ENCODE data around the gene TMEM255B. TPM values are rescaled to one million over a fixed set of nuclear protein-coding genes. Genes with fewer than 3 reads are reported as not detected.

Gene TMEM255B
- total and polyA plus RNA-seq, 9 of the 15 experiments (the other 6 are each of a cell fraction or from before 2014, with no cell fraction given) = 0.01 to 0.75 (median 0.23) TPM

DNA sequence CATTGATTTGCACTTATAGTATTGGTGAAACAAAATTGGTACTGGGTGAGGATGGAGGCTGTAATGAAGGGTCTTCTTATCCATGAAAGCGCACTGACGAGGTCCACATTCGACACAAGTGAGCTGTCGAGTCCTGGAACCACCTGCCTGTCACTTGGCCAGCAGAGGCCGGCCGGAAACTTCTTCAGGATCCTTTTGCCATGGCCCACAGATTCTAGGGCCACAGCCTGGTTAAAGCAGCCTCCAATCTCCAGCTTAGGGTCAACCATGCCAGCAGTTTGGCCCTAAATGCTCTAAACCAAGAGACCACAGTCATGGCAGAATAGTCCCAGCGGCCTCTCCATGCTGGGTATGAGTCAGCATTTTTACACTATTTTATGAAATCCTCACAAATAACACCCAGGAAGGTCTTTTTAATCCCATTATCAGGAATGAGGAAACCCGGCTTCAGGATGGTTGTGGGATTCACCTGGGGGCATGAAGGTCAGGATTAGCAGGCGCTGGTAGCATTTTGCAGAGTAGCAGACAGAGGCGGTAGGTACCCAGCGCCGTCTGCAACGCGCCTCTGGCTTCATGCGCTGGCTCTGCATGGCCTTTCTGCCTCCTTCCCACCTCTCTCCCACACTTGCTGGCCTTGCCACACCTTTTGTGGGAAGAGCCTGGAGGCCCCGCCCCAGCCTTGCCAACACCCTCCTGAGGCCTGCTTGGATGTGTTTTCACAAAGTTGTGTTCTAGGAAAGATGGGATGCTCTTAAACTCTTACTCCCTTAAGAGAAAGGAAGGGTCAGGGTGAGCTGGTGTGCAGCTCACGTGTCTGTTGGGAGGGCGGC lies 89.6 kb downstream of the TMEM255B start:
- H3K79me2 ChIP-seq (ENCODE audit: control insufficient read depth, insufficient read depth, low read length) = peaks cover 6% of the 10 kb centered on the region; the same call in 2 of the 3 replicates
- DNase-seq (ENCODE audit: extremely low read depth in 1 of 4, low spot score in 3 of 4) (no peak), ATAC-seq (peak; percentile 25; the same call in 1 of the 3 replicates), FAIRE-seq (no peak)
- H3K9me1 ChIP-seq (ENCODE audit: control insufficient read depth, insufficient read depth, low read length) = no peaks in the 10 kb centered on the region
- H3K27ac ChIP-seq (ENCODE audit: extremely low read depth, low read depth, low read length) = no peak overlapping the region
- no peak overlapping the region for H3K4me2 ChIP-seq (ENCODE audit: insufficient read depth, low read length)
- no peaks in the 10 kb centered on the region for H4K20me1 ChIP-seq (replicated peaks; ENCODE audit: control insufficient read depth, insufficient read depth, low read length)
- ChIA-PET CTCF (ENCODE audit: low intra/inter-chr PET ratio) (no interaction called here), POLR2A (no interaction called here)
- intact Hi-C loops (cut with micrococcal nuclease) = no loop called here
- no TSS peak for BruUV-seq (replicated peaks)
- H3K36me3 ChIP-seq (ENCODE audit: control insufficient read depth, insufficient read depth, low read length) = no peaks in the 10 kb centered on the region
- H3K9ac ChIP-seq (ENCODE audit: insufficient read depth in 1 of 2, low read depth in 2 of 2, low read length in 2 of 2) = peak overlapping the region in 1 of 2 experiments; percentile 26; a peak in 1 of 4 replicates
- no peaks in the 10 kb centered on the region for H3K9me3 ChIP-seq (replicated peaks; ENCODE audit: control insufficient read depth, insufficient read depth, low read depth, low read length)
- H3K4me3 ChIP-seq = no peak overlapping the region
- H3K27me3 ChIP-seq (ENCODE audit: control insufficient read depth in 2 of 2, insufficient read depth in 2 of 2, low read length in 2 of 2) = no peaks in the 10 kb centered on the region
- in situ Hi-C loops (cut with MboI) = no loop called here
- WGBS (ENCODE audit: insufficient coverage, low coverage, missing lambda C conversion rate) = 76% methylated on average over 16 of the region's 18 CpGs
- H3K4me1 ChIP-seq (replicated peaks in 1 of 2; ENCODE audit: control insufficient read depth in 2 of 2, insufficient read depth in 2 of 2, low read length in 2 of 2) = peaks cover 14 to 28% of the 10 kb centered on the region in 2 experiments
- H2AFZ ChIP-seq (ENCODE audit: low read depth, low read length) = no peak overlapping the region
- TF ChIP-seq CREB1 (IDR thresholded peaks at IDR 0.05) (no peak), CREB1 (CRISPR knock-in tag; IDR thresholded peaks at IDR 0.05) (no peak), TEAD4 (IDR thresholded peaks at IDR 0.05; ENCODE audit: low read length) (no peak), TEAD4 (CRISPR knock-in tag; IDR thresholded peaks at IDR 0.05; ENCODE audit: borderline replicate concordance) (no peak), POLR2B (IDR thresholded peaks at IDR 0.05; ENCODE audit: low read depth, partially characterized antibody) (no peak), MXI1 (IDR thresholded peaks at IDR 0.05; ENCODE audit: low read depth, low read length) (no peak), CC2D1A (IDR thresholded peaks at IDR 0.05) (no peak), ZNF830 (CRISPR knock-in tag; IDR thresholded peaks at IDR 0.05) (no peak), GTF2F1 (IDR thresholded peaks at IDR 0.05; ENCODE audit: low read depth, low read length) (no peak), C11orf30 (IDR thresholded peaks at IDR 0.05; ENCODE audit: low read depth) (peak; percentile 78), NFE2 (IDR thresholded peaks at IDR 0.05; ENCODE audit: low read depth) (peak; percentile 65), ZNF324 (CRISPR knock-in tag; IDR thresholded peaks at IDR 0.05) (no peak), ESRRA (IDR thresholded peaks at IDR 0.05; ENCODE audit: borderline replicate concordance, low read depth) (no peak), KDM1A (IDR thresholded peaks at IDR 0.05) (no peak), PHTF2 (CRISPR knock-in tag; IDR thresholded peaks at IDR 0.05) (no peak), MAFK (IDR thresholded peaks at IDR 0.05; ENCODE audit: low read length) (peak; percentile 77), MAFF (IDR thresholded peaks at IDR 0.05; ENCODE audit: low read length) (peak; percentile 81)
- TF ChIP-seq, protein P1, sequence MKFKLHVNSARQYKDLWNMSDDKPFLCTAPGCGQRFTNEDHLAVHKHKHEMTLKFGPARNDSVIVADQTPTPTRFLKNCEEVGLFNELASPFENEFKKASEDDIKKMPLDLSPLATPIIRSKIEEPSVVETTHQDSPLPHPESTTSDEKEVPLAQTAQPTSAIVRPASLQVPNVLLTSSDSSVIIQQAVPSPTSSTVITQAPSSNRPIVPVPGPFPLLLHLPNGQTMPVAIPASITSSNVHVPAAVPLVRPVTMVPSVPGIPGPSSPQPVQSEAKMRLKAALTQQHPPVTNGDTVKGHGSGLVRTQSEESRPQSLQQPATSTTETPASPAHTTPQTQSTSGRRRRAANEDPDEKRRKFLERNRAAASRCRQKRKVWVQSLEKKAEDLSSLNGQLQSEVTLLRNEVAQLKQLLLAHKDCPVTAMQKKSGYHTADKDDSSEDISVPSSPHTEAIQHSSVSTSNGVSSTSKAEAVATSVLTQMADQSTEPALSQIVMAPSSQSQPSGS (CRISPR knock-in tag; IDR thresholded peaks at IDR 0.05) = no peak
- TF ChIP-seq, protein P2, sequence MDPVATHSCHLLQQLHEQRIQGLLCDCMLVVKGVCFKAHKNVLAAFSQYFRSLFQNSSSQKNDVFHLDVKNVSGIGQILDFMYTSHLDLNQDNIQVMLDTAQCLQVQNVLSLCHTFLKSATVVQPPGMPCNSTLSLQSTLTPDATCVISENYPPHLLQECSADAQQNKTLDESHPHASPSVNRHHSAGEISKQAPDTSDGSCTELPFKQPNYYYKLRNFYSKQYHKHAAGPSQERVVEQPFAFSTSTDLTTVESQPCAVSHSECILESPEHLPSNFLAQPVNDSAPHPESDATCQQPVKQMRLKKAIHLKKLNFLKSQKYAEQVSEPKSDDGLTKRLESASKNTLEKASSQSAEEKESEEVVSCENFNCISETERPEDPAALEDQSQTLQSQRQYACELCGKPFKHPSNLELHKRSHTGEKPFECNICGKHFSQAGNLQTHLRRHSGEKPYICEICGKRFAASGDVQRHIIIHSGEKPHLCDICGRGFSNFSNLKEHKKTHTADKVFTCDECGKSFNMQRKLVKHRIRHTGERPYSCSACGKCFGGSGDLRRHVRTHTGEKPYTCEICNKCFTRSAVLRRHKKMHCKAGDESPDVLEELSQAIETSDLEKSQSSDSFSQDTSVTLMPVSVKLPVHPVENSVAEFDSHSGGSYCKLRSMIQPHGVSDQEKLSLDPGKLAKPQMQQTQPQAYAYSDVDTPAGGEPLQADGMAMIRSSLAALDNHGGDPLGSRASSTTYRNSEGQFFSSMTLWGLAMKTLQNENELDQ (CRISPR knock-in tag; IDR thresholded peaks at IDR 0.05; ENCODE audit: borderline replicate concordance) = no peak
- TF ChIP-seq, protein P3, sequence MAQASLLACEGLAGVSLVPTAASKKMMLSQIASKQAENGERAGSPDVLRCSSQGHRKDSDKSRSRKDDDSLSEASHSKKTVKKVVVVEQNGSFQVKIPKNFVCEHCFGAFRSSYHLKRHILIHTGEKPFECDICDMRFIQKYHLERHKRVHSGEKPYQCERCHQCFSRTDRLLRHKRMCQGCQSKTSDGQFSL (CRISPR knock-in tag; IDR thresholded peaks at IDR 0.05) = no peak
- TF ChIP-seq, protein P3 (tag; IDR thresholded peaks at IDR 0.05) = no peak
